B cell (primary cell): ENCODE data around the gene USH1G. TPM values are rescaled to one million over a fixed set of nuclear protein-coding genes. Genes with fewer than 3 reads are reported as not detected.

ENCODE experiments used
- ATAC-seq: fragments of 200-7000 bp; cut with Tn5 transposase; one replicate; pipeline ENCODE4 v1.10.0; 2021; ENCODE audit warnings: low read depth, mild to moderate bottlenecking, moderate number of reproducible peaks, moderate library complexity
- CTCF ChIA-PET: fragments of 350-600 bp; sonication (Branson Sonifier 250); formaldehyde crosslinking; loops from one replicate; lab custom pipeline; 2021; ENCODE audit warnings: antibody characterized with exemption, inconsistent platforms; lab: Charles Lee
- POLR2A ChIA-PET: fragments of 350-600 bp; sonication (Branson Sonifier 250); formaldehyde crosslinking; loops from one replicate; lab custom pipeline; 2021; ENCODE audit warnings: antibody characterized with exemption; lab: Charles Lee
- DNase-seq: peaks from one replicate; pipeline ENCODE4 v3.0.0; 2013
- H2AFZ ChIP-seq: 2 replicates; pipeline ENCODE4 v1.6.1; 2012; ENCODE audit warnings: mild to moderate bottlenecking, low read depth, low read length; ENCODE audit not compliant: insufficient read depth, poor library complexity, severe bottlenecking
- H3K27ac ChIP-seq, 2 donors: 1 replicate in 1 of 2; 2 replicates in 1 of 2; pipeline ENCODE4 v1.5.1; 2012 to 2013; ENCODE audit warnings: low read length in 2 of 2, mild to moderate bottlenecking in 2 of 2, moderate library complexity in 1 of 2
- H3K27me3 ChIP-seq, 4 experiments: fragments of 200-600 bp in 1 of 4; sonication (generic) in 1 of 4; replicated peaks in 1 of 4; 1 replicate in 2 of 4; 2 replicates in 2 of 4; pipeline versions ENCODE4 v1.6.1 to v1.7.0; 2013 to 2016; ENCODE audit warnings: low read length in 3 of 4, mild to moderate bottlenecking in 2 of 4, mixed read lengths in 1 of 4, moderate library complexity in 1 of 4; ENCODE audit not compliant: insufficient read depth in 4 of 4, control insufficient read depth in 3 of 4; ENCODE audit errors: control extremely low read depth in 1 of 4
- H3K36me3 ChIP-seq, 2 experiments: replicated peaks in 1 of 2; 1 replicate in 1 of 2; 2 replicates in 1 of 2; pipeline versions ENCODE4 v1.6.1 to v1.7.1; 2013; ENCODE audit warnings: low read length in 1 of 2; ENCODE audit not compliant: insufficient read depth in 2 of 2, control insufficient read depth in 1 of 2; ENCODE audit errors: control extremely low read depth in 1 of 2, extremely low read depth in 1 of 2
- H3K4me1 ChIP-seq, 2 donors: fragments of 200-600 bp in 1 of 2; sonication (generic) in 1 of 2; 1 replicate in 1 of 2; 2 replicates in 1 of 2; pipeline versions ENCODE4 v1.5.1 to v1.6.1; 2013 to 2017; ENCODE audit warnings: low read length in 2 of 2; ENCODE audit not compliant: control insufficient read depth in 2 of 2, insufficient read depth in 2 of 2
- H3K4me2 ChIP-seq: replicated peaks from 2 replicates; pipeline ENCODE3; 2012; ENCODE audit warnings: mild to moderate bottlenecking, low read depth, low read length; ENCODE audit not compliant: poor library complexity, severe bottlenecking
- H3K4me3 ChIP-seq, 5 experiments: fragments of 200-600 bp in 1 of 5; sonication (generic) in 1 of 5; 1 replicate in 3 of 5; 2 replicates in 2 of 5; pipeline versions ENCODE4 v1.5.1 to v1.7.0; 2011 to 2016; ENCODE audit warnings: low read length in 4 of 5, mild to moderate bottlenecking in 4 of 5, low read depth in 2 of 5, control low read depth in 1 of 5, moderate library complexity in 1 of 5; ENCODE audit not compliant: insufficient read depth in 1 of 5; ENCODE audit errors: control extremely low read depth in 1 of 5, extremely low read depth in 1 of 5
- H3K79me2 ChIP-seq: fragments of 200-600 bp; sonication (generic); one replicate; pipeline ENCODE4 v1.6.0; 2016; ENCODE audit warnings: low read length; ENCODE audit not compliant: control insufficient read depth, insufficient read depth
- H3K9ac ChIP-seq: fragments of 200-600 bp; sonication (generic); 2 replicates; pipeline ENCODE4 v1.6.1; 2017; ENCODE audit warnings: mild to moderate bottlenecking, low read length, moderate library complexity
- H3K9me3 ChIP-seq, 3 donors: one replicate each; pipeline versions ENCODE4 v1.6.1 to v1.7.1; 2013; ENCODE audit warnings: low read length in 2 of 3; ENCODE audit not compliant: control insufficient read depth in 2 of 3, insufficient read depth in 1 of 3; ENCODE audit errors: control extremely low read depth in 1 of 3
- H4K20me1 ChIP-seq: 2 replicates; pipeline ENCODE4 v1.6.0; 2012; ENCODE audit warnings: mild to moderate bottlenecking, low read length; ENCODE audit not compliant: insufficient read depth, control insufficient read depth, poor library complexity, severe bottlenecking
- H3K27ac Mint-ChIP-seq: one replicate; pipeline ENCODE4 v1.8.0; 2021; ENCODE audit warnings: mixed read lengths
- H3K27me3 Mint-ChIP-seq: one replicate; pipeline ENCODE4 v1.8.0; 2021; ENCODE audit warnings: mixed read lengths
- H3K4me1 Mint-ChIP-seq: one replicate; pipeline ENCODE4 v1.8.0; 2021; ENCODE audit warnings: mixed read lengths
- H3K4me3 Mint-ChIP-seq: one replicate; pipeline ENCODE4 v1.8.0; 2021; ENCODE audit warnings: mixed read lengths
- H3K9me3 Mint-ChIP-seq: one replicate; pipeline ENCODE4 v1.8.0; 2022; ENCODE audit warnings: mixed read lengths; ENCODE audit not compliant: insufficient read depth
- CTCF ChIP-seq: fragments of 200-600 bp; IDR thresholded peaks from one replicate; pipeline ENCODE4 v1.8.0; 2022; ENCODE audit warnings: antibody characterized with exemption, mild to moderate bottlenecking
- WGBS: methylation state at CpG from one replicate; pipeline ENCODE4 v1.1.5; 2013; ENCODE audit warnings: missing lambda C conversion rate; ENCODE audit not compliant: insufficient coverage; 5-methylcytosine and 5-hydroxymethylcytosine counted together
- intact Hi-C: fragments of 100-400 bp; cut with micrococcal nuclease; formaldehyde crosslinking; loops from one replicate; pipeline ENCODE4 v1.10.0; 2022
- polyA plus RNA-seq: library from polyadenylated mRNA; depleted of rRNA; stranded (reverse); fragments of >200 nt; gene quantifications from 2 replicates; pipeline ENCODE4 v1.2.3, GENCODE V29; 2012
- total RNA-seq, 2 donors: library from RNA; stranded (reverse); fragments of 120-200 nt in 1 of 2; gene quantifications; 1 replicate in 1 of 2; 2 replicates in 1 of 2; pipeline versions ENCODE4 v1.2.3 to v1.2.4, GENCODE V29; 2013 to 2022

USH1G gene
- total and polyA plus RNA-seq, 2 donors (not counting 1 experiment from before 2014, with no cell fraction given) = not detected

GRCh38 chr17:74962622-74963394 is 39.8 kb upstream of the USH1G start:
- Histone ChIP-seq H2AFZ (no peak overlapping the region), H4K20me1 (no peaks in the 10 kb centered on the region), H3K4me2 (no peak overlapping the region), H3K36me3 (no peaks in the 10 kb centered on the region), H3K4me3 (no peak overlapping the region), H3K27me3 (peaks cover 0 to 6% (median 0%) of the 10 kb centered on the region in 4 experiments), H3K4me1 (peaks cover 2 to 15% of the 10 kb centered on the region in 2 donors), H3K9ac (no peak overlapping the region), H3K9me3 (no peaks in the 10 kb centered on the region), H3K27ac (no peak overlapping the region), H3K79me2 (no peaks in the 10 kb centered on the region)
- ChIA-PET CTCF (interaction anchor here (1.0 to 4.9 kb wide), 40 partner anchors 10 to 450 kb away, joined by 3 to 139 read pairs (median 7); partner anchors contain the start of genes ARMC7, CDR2L, HID1 and MIF4GD), POLR2A (interaction anchor here (0.9 kb wide), 1 partner anchor 10 kb away, joined by 3 read pairs; no protein-coding TSS in a partner anchor)
- Mint-ChIP-seq H3K27me3 (peaks cover 10% of the 10 kb centered on the region), H3K4me1 (peaks cover 7% of the 10 kb centered on the region), H3K27ac (no peak overlapping the region), H3K9me3 (no peaks in the 10 kb centered on the region), H3K4me3 (no peak overlapping the region)
- ATAC-seq = no peak
- intact Hi-C loops = no loop called here
- TF ChIP-seq CTCF = no peak
- no peak for DNase-seq
- WGBS = 84% methylated on average over 17 of the region's 18 CpGs
